ENCODE measurements around the gene WNT7B.

The WNT7B gene

DNA sequence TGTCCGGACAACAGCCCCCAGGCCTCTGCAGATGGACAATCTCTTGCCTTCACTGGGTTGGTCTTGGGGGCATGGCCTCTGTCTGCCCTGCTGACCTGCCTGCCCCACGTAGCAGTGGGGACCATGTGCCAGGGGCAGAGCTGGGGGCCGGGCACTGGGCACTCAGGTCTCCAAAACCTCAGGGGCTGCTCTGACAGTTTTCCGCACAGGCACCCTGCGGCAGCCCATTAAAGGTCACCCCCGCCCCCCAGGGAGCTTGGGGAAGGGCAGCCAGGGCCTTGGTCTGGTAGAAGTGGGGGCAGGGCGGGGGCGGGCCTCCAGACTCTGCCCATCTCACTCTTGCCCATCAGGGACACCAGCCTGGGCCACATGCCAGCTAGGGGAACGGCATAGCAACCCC, 49.9 kb downstream of the WNT7B start:
- no peak for DNase-seq (ENCODE audit: low read depth)

- no peak for DNase-seq (ENCODE audit: low read depth)
Observed at GRCh38 chr22:45926433-45926832, 50.5 kb downstream of the WNT7B start.

DNA sequence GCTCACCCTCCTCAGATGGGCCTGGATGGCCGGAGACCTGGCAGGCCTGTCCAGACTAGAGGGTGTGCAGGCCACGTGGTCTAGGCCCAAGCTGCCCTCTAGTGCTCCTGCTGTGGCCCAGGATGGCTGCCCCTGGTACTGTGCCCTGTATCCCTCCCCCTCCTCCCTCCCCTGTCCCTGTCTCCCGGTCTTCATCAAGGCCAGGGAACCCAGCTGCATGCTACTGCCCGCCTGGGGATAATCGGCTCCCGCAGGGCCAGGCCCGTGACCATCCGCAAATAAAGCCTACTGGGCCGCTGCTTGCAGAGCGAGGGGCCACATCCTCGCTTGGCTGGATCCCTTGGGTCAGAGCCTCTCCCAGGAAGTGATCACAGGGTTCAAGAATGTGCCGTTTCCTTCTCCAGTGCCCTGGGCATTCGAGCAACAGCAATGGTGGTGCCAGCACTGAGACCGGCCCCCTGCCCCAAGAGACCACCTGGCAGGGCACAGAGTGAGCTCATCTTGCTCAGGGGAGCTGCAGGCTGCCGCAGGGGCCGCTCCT, 51.1 kb downstream of the WNT7B start:
- no peak for DNase-seq (ENCODE audit: low read depth)

GRCh38 chr22:45923835-45924234, 53.1 kb downstream of the WNT7B start:
- no peak for DNase-seq (ENCODE audit: low read depth)

DNA sequence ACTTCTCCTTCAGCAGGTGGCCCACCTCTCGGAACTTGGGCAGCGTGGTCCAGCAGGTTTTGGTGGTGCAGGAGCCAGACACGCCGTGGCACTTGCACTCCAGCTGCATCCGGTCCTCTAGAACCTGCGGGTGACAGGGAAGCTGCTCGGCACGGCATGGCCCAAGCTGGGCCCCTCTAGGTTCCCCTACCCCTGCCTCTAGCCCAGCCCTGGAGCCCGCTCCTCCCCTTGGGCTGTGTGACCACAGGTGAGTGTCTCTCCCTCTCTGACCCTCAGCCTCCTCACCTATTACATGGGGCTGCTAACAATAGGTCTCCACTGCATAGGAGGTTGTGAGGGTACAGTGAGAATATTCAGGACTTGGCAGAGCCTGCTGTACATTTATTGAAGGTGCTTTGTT, 53.8 kb downstream of the WNT7B start:
- no peak for DNase-seq (ENCODE audit: low read depth)

GRCh38 chr22:45922661-45923060, 54.3 kb downstream of the WNT7B start:
- DNase-seq (ENCODE audit: low read depth): no peak

- DNase-seq (ENCODE audit: low read depth): no peak
Observed at GRCh38 chr22:45922256-45922655, 54.7 kb downstream of the WNT7B start.

GRCh38 chr22:45919504-45920286, 57.3 kb downstream of the WNT7B start:
- no peak for DNase-seq (ENCODE audit: low read depth)

DNA sequence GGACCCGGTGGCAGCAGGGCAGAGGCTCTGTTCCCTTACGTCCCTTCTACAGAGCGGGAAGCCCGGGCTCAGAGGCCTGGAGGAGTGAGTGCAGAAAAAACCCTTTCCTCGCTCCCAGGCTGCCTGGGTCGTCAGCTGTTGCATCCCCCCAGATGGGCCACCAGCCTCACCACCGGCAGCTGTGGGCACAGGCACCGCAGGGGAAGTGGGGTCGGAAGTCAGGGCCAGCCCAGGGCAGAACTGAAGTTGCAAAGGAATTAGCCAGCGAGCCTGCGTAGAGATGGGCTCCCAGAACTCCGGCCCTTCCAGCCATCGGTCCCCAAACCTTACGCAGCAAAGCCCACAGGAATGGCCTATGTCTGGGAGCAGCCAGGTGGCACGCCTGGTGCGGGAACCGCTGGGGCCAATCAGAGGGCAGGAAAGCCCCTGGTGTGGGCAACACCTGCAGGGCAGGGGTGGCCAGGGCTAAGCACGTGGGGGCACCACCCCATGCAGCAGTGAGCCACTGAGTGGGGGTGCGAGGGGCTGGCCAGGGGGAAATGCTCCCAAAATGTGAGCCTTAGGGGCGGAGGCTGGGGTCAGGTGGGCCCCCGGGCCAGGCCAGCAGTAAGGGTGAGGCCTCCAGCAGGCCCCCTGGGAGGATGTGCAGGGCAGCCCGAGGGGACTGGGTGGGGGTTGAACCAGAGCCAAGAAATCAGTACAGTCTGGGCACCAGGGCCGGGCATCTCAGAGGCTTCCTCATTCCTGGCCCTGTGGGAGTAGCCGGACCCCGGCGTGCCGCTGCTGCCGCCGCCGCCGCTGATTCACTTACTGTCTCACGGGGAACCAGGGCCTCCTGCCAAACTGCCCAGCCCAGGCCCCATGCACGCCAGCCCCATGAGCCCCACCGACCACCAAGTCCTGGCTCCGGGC, 58.2 kb downstream of the WNT7B start:
- no peak for DNase-seq (ENCODE audit: low read depth)

DNA sequence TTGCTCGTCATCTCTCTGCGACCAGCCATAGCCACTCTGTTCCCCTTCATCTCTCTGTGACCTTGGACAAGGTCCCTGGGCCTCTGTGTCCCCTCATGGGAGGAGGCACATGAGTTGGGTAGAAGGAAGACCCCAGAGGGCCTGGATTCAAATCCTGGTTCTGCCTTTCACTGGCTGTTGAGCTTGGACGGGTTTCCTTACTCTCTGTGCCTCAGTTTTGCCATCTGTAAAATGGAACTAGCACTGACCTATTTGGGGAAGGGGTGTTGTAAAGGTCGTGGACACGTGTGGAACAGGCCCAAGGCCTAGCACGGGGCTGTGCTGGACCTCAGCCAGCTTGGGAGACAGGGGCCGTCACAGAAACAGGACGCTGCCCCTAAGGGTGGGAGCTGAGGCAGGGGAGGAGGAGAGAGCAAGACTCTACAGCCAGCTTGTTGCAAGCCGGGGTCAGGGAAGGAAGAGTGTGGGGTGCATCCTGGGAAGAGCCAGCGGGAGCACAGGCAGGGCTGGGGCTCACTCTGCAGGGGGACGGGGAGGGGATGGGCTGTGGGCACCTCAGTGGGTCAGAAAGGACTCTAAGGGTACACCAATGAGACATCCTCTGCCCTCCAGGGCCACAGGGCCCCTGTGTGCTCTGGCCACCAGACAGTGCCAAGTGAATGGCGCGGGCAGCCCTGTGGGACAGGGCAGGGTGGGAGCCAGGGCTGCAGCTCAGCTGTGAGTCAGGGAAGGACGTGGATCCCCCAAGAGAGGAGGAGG, 59.1 kb downstream of the WNT7B start:
- DNase-seq (ENCODE audit: low read depth): no peak

DNA sequence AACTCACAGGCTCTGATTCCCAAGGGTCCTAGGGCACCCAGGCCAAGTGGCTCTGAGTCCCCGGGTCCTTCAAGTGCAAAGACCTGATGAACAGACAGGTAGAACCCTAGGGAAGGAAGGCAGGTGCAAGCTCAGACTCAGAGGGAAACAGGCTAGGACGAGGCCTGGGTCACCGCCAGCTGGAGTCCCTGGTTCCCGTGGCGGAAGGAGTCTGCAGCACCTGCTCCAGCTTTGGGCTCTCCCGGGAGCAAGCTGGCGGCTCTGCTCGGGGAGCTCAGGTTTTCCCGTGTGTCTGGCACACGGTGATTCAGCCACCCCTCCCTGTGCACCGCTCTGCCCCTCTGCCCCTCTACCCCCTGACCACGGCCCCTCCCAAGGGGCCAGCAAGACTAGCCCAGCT, 59.8 kb downstream of the WNT7B start:
- DNase-seq (ENCODE audit: low read depth): no peak

DNA sequence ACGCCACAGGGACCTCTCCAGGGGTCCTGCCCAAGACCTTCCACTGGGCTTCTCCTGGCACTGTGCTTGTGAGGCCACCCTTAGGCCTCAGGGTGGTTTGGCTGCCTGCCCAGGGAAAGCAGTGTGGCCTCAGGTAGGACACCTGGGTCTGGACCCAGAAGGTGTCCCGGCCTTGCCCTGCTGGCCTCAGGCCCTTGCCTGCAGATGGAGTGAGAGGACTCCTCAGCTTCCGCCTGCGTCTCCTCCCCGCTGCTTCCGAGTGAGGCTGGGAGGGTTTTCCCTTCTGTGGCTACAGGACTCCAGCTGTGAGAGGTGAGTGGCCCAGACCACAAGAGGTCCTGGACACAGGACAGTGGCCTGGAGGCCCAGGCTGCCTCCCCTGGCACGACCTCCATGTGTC, 60.4 kb downstream of the WNT7B start:
- DNase-seq (ENCODE audit: low read depth): no peak

DNA sequence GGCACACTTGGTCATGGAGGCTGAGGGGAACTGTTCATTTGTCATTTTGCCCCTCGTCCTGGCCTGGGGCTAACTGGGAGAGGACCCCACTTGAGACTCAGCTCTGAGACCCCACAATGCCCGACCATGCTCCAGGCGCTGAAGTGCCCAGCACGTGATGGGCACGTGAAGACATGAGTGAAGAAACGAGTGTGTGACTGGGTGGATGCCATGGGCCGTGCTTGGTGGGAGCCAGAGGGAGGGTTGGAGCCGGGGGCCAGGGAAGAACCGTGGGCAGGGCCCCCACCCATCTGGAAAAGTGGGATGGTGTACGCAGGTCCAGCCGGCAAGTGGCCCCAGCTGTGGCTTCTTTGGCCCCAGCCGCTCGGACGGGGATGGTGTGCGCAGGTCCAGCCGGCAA, 61.1 kb downstream of the WNT7B start:
- no peak for DNase-seq (ENCODE audit: low read depth)

- DNase-seq (ENCODE audit: low read depth): no peak
Observed at GRCh38 chr22:45915151-45915550, 61.8 kb downstream of the WNT7B start.

GRCh38 chr22:45914309-45914708, 62.7 kb downstream of the WNT7B start:
- DNase-seq (ENCODE audit: low read depth): no peak

DNA sequence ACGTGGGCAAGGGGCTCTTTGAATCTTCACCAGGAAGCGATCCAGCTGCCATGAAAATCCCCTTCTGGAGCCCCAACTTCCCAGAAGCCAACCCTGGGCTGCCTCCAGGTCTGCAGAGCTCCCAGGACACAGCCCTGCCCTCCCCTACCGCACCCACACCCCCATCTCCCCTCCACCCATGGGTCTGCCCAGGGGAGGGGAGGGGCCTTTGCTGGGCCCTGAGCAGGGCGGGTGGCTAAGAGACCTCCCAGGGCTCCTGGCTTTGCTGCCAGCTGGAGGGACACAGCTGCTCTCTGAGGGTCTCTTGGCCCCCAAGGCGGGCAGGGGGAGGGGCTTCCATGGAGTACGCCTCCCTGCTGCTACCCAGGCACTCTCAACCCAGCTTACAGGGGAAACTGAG, 64.1 kb downstream of the WNT7B start:
- DNase-seq (ENCODE audit: low read depth): no peak

- DNase-seq (ENCODE audit: low read depth): no peak
Observed at GRCh38 chr22:45911601-45912271, 65.2 kb downstream of the WNT7B start.

GRCh38 chr22:45910928-45911467, 66.0 kb downstream of the WNT7B start:
- no peak for DNase-seq (ENCODE audit: low read depth)

- DNase-seq (ENCODE audit: low read depth): no peak
Observed at GRCh38 chr22:45908961-45909360, 68.0 kb downstream of the WNT7B start.

DNA sequence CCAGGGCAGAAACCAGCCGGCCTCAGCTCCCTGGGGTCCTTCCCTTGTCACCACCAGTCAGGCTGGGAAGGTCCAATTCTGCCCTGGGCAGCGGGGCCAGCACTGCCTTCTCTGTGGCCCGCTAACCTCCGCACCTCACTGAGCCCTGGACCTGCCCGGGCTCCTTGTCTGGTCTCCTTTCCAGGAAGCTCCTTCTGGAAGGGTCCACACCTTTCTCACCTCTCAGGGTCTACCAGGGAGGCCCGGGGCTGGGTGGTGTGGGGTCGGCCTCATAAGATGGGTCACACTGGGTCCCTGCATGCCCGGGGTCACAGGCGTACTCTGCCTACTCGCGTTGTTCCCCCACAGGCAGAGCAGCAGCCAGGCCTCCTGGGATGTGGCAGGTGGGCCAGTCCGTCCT, 69.0 kb downstream of the WNT7B start:
- no peak for DNase-seq (ENCODE audit: low read depth)

GRCh38 chr22:45907378-45907777, 69.6 kb downstream of the WNT7B start:
- no peak for DNase-seq (ENCODE audit: low read depth)
